Dendritic cell treated with granulocyte-macrophage colony-stimulating factor and Interleukin-4, amounts not matched to agents 40 ng/mL and 50 ng/mL, for 4 days (primary cell): Measurements from ENCODE around the gene WDR5.

ENCODE experiments used
- H3K27ac Mint-ChIP-seq: one replicate; pipeline ENCODE4 v1.8.0; 2022; ENCODE audit warnings: mild to moderate bottlenecking, mixed read lengths
- H3K27me3 Mint-ChIP-seq: one replicate; pipeline ENCODE4 v1.8.0; 2022; ENCODE audit warnings: mild to moderate bottlenecking, mixed read lengths
- H3K36me3 Mint-ChIP-seq: one replicate; pipeline ENCODE4 v1.8.0; 2022; ENCODE audit warnings: low read depth, mixed read lengths
- H3K4me1 Mint-ChIP-seq: one replicate; pipeline ENCODE4 v1.8.0; 2022; ENCODE audit warnings: low read depth, mixed read lengths
- H3K4me3 Mint-ChIP-seq: one replicate; pipeline ENCODE4 v1.8.0; 2022; ENCODE audit warnings: mild to moderate bottlenecking, moderate library complexity, mixed read lengths
- H3K9me3 Mint-ChIP-seq: one replicate; pipeline ENCODE4 v1.8.0; 2022; ENCODE audit warnings: mixed read lengths
- intact Hi-C: fragments of 100-400 bp; cut with micrococcal nuclease; formaldehyde crosslinking; loops from one replicate; pipeline ENCODE4 v1.15.0; 2022

WDR5 gene

GRCh38 chr9:134169724-134170401 lies 34.0 kb downstream of the WDR5 start:
- no peaks in the 10 kb centered on the region for H3K27me3 Mint-ChIP-seq
- no peaks in the 10 kb centered on the region for H3K36me3 Mint-ChIP-seq
- no peak overlapping the region for H3K27ac Mint-ChIP-seq
- no peak overlapping the region for H3K4me3 Mint-ChIP-seq
- intact Hi-C loops = loop anchor here (1.0 to 5.0 kb wide), 3 partner anchors 157 to 273 kb away; partner anchors contain the start of gene RXRA
- H3K9me3 Mint-ChIP-seq = peaks cover 7% of the 10 kb centered on the region
- H3K4me1 Mint-ChIP-seq = peaks cover 33% of the 10 kb centered on the region

GRCh38 chr9:134170532-134171315 lies 34.8 kb downstream of the WDR5 start:
- peaks cover 7% of the 10 kb centered on the region for H3K9me3 Mint-ChIP-seq
- no peak overlapping the region for H3K27ac Mint-ChIP-seq

GRCh38 chr9:134171316-134172197 lies 35.7 kb downstream of the WDR5 start:
- H3K27me3 Mint-ChIP-seq = peaks cover 7% of the 10 kb centered on the region
- H3K4me1 Mint-ChIP-seq = peaks cover 35% of the 10 kb centered on the region
- H3K9me3 Mint-ChIP-seq = peaks cover 7% of the 10 kb centered on the region
- H3K27ac Mint-ChIP-seq = peak overlapping the region; percentile 70
- H3K4me3 Mint-ChIP-seq = no peak overlapping the region
- intact Hi-C loops = loop anchor here (5.0 kb wide), 1 partner anchor 171 kb away; no protein-coding TSS in a partner anchor
- H3K36me3 Mint-ChIP-seq = no peaks in the 10 kb centered on the region

More at GRCh38 chr9:134170532-134171315, 34.8 kb downstream of the WDR5 start:
- no peaks in the 10 kb centered on the region for H3K36me3 Mint-ChIP-seq
- no peak overlapping the region for H3K4me3 Mint-ChIP-seq
- H3K27me3 Mint-ChIP-seq = no peaks in the 10 kb centered on the region
- intact Hi-C loops = loop anchor here (1.0 to 5.0 kb wide), 2 partner anchors 172 to 273 kb away; no protein-coding TSS in a partner anchor
- peaks cover 37% of the 10 kb centered on the region for H3K4me1 Mint-ChIP-seq

GRCh38 chr9:134172198-134173126 lies 36.6 kb downstream of the WDR5 start:
- peaks cover 7% of the 10 kb centered on the region for H3K9me3 Mint-ChIP-seq
- intact Hi-C loops = loop anchor here (5.0 kb wide), 1 partner anchor 170 kb away; no protein-coding TSS in a partner anchor

GRCh38 chr9:134173127-134174072 lies 37.5 kb downstream of the WDR5 start:
- Mint-ChIP-seq H3K27ac (peak overlapping the region; percentile 70), H3K9me3 (peaks cover 5% of the 10 kb centered on the region), H3K4me1 (peaks cover 38% of the 10 kb centered on the region), H3K4me3 (peak overlapping the region; percentile 9), H3K36me3 (no peaks in the 10 kb centered on the region), H3K27me3 (peaks cover 25% of the 10 kb centered on the region)
- intact Hi-C loops = loop anchor here (5.0 kb wide), 1 partner anchor 169 kb away; no protein-coding TSS in a partner anchor

More at GRCh38 chr9:134172198-134173126, 36.6 kb downstream of the WDR5 start:
- Mint-ChIP-seq H3K4me1 (peaks cover 38% of the 10 kb centered on the region), H3K4me3 (peak overlapping the region; percentile 9), H3K27me3 (peaks cover 16% of the 10 kb centered on the region), H3K36me3 (no peaks in the 10 kb centered on the region), H3K27ac (peak overlapping the region; percentile 70)

- Mint-ChIP-seq H3K27ac (peak overlapping the region; percentile 70), H3K4me3 (no peak overlapping the region), H3K27me3 (peaks cover 32% of the 10 kb centered on the region), H3K9me3 (no peaks in the 10 kb centered on the region), H3K36me3 (no peaks in the 10 kb centered on the region), H3K4me1 (peaks cover 42% of the 10 kb centered on the region)
- intact Hi-C loops = loop anchor here (5.0 kb wide), 1 partner anchor 168 kb away; no protein-coding TSS in a partner anchor
Measured at GRCh38 chr9:134174073-134174449, 38.2 kb downstream of the WDR5 start.

GRCh38 chr9:134174526-134175290 lies 38.8 kb downstream of the WDR5 start:
- H3K4me3 Mint-ChIP-seq = no peak overlapping the region
- peaks cover 41% of the 10 kb centered on the region for H3K4me1 Mint-ChIP-seq
- H3K27ac Mint-ChIP-seq = peak overlapping the region; percentile 70
- no peaks in the 10 kb centered on the region for H3K36me3 Mint-ChIP-seq
- intact Hi-C loops = loop anchor here (5.0 kb wide), 1 partner anchor 168 kb away; no protein-coding TSS in a partner anchor
- no peaks in the 10 kb centered on the region for H3K9me3 Mint-ChIP-seq
- peaks cover 38% of the 10 kb centered on the region for H3K27me3 Mint-ChIP-seq

- no peaks in the 10 kb centered on the region for H3K9me3 Mint-ChIP-seq
- H3K27me3 Mint-ChIP-seq = peaks cover 44% of the 10 kb centered on the region
- intact Hi-C loops = no loop called here
- peaks cover 37% of the 10 kb centered on the region for H3K4me1 Mint-ChIP-seq
- H3K4me3 Mint-ChIP-seq = no peak overlapping the region
- peak overlapping the region; percentile 70 for H3K27ac Mint-ChIP-seq
- no peaks in the 10 kb centered on the region for H3K36me3 Mint-ChIP-seq
Measured at GRCh38 chr9:134175291-134175807, 39.5 kb downstream of the WDR5 start.

- Mint-ChIP-seq H3K9me3 (no peaks in the 10 kb centered on the region), H3K4me1 (peaks cover 37% of the 10 kb centered on the region), H3K36me3 (no peaks in the 10 kb centered on the region), H3K4me3 (no peak overlapping the region), H3K27ac (no peak overlapping the region), H3K27me3 (peaks cover 51% of the 10 kb centered on the region)
- intact Hi-C loops = no loop called here
Measured at GRCh38 chr9:134175808-134176598, 40.1 kb downstream of the WDR5 start.

GRCh38 chr9:134176599-134176968 lies 40.7 kb downstream of the WDR5 start:
- Mint-ChIP-seq H3K27ac (no peak overlapping the region), H3K4me3 (no peak overlapping the region), H3K9me3 (no peaks in the 10 kb centered on the region), H3K36me3 (no peaks in the 10 kb centered on the region), H3K27me3 (peaks cover 54% of the 10 kb centered on the region), H3K4me1 (peaks cover 37% of the 10 kb centered on the region)
- intact Hi-C loops = no loop called here

GRCh38 chr9:134177186-134177585 lies 41.3 kb downstream of the WDR5 start:
- Mint-ChIP-seq H3K27ac (no peak overlapping the region), H3K36me3 (no peaks in the 10 kb centered on the region), H3K27me3 (peaks cover 57% of the 10 kb centered on the region), H3K4me3 (no peak overlapping the region), H3K4me1 (peaks cover 37% of the 10 kb centered on the region), H3K9me3 (no peaks in the 10 kb centered on the region)
- intact Hi-C loops = no loop called here
